GM18526 (cell line): ENCODE measurements around the gene OAS1.

ENCODE experiments used
- POLR2A ChIP-seq: IDR thresholded peaks from 3 replicates; pipeline ENCODE4 v1.6.1; 2011; ENCODE audit not compliant: insufficient read length; ENCODE audit errors: extremely low read depth

OAS1 gene

DNA sequence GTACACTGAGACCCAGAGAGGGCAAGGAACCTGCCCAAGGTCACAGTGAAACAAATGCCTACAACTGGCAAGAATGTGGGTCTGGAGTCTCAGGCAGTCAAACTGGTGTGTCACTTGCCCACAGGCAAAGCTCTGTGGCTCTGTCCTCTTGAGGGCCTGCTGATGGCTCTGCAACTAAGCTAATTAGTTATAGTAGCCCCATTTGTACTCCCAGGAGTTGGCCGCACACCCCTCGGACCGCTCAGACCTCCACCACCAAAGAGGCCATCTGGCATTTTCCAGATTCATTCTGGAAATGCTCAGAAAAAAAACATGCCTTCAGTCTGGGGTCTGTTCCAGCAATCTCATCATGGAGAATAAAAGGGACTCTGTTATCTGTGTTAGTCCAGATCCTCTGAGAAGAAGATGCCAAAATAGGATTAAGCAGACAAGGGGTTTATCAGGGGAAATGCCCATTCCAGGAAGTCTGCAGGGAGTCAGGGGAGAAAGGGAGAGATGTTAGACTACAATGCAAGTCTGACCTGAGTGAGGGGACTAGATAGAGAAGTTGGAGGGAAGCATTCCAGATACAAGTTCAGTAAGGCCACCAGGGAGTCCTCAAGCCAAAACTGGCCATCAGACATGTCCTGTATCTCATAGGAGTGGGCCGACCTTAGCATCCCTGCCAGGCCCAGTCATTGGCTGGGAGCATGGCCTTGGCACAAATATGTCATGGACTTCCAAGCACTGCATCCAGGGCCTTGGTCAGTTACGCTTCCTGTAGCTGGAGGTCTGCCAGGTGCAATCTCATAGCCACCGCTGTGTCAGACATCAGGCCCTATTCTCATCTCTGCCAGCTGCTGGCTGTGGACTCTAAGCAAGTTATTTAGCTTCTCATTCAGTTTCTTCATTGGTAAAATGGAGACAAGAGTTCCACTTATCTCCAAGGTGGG lies 15.4 kb upstream of the OAS1 start:
- TF ChIP-seq POLR2A: no peak

DNA sequence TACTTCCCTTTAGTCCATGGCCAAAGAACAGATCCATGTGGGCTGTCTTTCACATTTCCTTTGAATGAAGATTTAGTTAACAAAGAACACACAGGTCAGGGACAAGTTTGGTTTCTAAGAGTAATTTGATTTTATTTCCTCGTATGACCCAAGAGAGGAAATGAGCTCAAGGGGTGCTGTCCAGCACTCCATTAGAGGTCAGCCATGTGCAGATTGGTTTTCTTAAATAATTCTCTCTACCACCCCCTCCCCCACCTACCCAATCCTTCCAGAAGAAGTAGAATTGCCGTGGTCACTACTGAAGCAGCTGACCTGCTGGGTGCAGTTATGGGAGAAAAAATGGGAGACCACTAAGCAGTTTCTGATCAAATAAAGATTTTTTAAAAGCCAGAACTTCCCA lies 13.9 kb upstream of the OAS1 start:
- no peak for TF ChIP-seq POLR2A

DNA sequence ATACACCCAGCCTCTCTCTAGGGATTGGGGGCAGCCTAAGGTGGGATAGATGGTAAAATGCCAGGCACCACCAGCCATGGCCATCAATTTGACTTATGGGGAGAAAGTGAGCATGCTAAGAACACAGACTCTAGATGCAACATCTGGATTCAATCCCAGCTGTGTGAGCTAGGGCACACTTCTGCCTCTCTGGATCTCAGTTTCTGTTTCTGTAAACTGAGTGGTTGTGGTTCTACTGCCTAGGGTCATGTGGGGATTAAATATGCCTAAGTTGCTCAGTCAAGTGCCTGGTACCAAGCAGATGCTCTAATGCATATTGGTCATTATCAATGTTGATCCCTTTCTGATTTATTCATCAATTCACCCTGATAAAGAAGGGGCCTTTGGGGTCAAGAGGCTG lies 12.6 kb upstream of the OAS1 start:
- TF ChIP-seq POLR2A: no peak

DNA sequence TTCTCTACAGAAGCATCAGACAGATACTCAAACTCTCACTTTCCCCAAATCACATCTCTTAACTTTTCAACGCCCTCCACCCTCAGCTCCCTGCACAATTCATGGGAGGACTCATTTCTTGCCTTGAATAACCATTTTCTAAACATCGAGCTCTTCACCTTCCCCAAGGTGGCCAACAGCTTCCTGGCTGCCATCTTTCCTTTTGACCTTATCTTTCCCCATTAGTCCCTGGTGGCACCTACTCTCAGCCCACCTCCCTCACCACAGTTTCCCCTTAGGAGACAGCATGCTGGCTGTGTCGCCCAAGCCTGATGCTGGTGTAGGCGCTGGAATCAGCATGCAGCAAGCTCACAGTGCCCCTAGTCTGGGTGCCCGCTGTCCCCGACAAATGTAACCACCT lies 8.4 kb upstream of the OAS1 start:
- TF ChIP-seq POLR2A: no peak

DNA sequence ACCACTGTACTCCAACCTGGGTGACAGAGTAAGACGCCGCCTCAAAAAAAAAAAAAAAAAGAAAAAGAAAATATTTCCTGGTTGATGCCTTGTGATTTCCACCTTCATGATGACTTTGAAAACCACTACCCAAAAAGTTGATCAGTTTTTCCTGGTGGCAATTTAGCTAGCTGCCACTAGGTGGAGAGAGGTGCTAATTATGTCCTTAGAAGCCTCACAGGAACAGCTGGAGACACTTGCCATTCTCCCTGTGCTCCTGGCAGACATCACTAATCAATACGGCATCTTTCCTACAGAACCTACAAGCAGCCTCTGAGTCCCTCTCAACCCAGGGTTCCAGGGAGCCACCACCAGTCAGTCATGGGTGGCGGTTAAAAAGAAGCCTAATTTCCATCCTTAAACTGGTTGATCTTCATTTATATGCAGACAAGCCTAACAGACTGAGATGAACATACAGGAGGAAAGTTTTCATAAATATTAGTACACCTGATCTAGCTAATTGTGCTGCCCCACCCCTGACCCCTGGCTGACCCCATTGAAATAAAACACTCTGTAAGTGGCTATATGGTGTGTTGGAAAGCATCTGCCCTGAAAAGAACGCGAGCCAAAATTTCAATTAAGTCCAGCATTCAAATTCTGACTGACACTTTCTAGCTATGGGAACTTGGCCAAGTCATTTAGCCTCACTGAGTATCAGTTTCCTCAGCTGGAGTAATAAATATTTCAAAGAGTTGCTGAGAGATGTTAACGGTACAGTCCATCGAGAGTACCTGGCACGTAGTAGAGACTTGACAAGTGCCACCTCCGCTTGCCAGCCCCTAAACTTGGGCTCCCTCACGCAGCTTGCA lies 6.2 kb upstream of the OAS1 start:
- TF ChIP-seq POLR2A: no peak

DNA sequence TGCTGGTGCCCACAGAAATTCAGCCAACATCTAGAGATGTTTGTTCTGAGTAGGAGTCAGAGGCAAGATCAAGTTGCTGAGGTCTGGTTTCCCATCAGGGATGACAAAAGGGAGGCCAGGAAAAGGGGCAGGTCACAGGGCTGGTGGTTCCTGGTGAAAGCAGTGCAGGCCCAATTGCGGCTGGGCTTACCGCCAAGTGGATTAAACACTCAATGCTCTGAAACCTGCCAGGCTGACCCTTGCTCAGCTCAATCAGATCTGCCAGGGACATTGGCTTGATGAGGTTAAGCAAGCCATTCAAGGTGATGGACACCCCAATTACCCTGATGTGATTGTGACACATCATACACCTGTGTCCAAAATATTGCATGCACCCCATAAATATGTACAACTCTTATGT lies 5.5 kb upstream of the OAS1 start:
- TF ChIP-seq POLR2A: no peak

DNA sequence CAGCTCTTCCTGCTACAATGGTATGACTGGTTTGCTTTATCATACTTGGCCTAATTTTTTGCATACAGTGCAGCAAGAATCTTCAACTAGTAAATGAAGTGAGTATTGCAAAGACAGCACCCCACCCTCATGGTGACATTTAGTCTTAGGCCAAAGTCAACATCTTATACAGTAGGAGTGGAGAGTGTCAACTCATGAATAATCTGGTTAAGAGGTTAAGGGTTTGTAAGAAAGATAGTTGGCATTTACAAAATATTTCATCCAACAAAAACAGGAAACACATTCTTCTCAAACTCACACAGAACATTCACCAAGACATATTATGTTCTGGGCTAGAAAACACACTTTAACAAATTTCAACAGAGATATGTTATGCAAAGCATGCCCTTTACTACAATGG lies 2.2 kb upstream of the OAS1 start:
- no peak for TF ChIP-seq POLR2A

DNA sequence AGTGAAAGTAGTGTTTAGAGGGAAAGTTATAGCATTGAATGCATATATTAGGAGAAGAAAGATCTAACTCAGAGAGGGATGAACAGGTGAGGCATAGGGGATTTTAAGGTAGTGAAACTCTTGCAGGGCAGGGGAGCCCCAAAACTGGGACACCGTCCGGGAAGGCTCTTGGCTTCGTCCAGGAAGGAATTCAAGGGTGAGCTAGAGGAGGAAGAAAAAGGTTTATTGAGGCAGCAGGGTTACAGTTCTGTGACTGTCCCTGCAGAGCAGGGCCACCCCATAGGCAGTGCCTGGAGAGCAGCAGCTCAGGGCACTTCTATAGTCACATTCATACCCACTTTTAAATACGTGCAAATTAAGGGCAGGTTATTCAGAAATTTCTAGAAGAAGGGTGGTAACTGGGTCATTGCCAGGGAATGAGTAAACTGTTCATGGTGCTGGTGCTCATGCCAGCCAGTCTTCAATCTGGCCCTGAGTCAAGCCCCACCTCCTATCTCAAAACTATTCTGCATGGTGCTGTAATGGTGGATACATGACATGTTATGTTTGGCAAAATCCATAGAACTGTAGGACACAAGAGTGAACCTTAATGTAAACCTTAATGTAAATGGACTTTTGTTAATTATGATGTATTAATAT lies 1.2 kb upstream of the OAS1 start:
- no peak for TF ChIP-seq POLR2A

DNA sequence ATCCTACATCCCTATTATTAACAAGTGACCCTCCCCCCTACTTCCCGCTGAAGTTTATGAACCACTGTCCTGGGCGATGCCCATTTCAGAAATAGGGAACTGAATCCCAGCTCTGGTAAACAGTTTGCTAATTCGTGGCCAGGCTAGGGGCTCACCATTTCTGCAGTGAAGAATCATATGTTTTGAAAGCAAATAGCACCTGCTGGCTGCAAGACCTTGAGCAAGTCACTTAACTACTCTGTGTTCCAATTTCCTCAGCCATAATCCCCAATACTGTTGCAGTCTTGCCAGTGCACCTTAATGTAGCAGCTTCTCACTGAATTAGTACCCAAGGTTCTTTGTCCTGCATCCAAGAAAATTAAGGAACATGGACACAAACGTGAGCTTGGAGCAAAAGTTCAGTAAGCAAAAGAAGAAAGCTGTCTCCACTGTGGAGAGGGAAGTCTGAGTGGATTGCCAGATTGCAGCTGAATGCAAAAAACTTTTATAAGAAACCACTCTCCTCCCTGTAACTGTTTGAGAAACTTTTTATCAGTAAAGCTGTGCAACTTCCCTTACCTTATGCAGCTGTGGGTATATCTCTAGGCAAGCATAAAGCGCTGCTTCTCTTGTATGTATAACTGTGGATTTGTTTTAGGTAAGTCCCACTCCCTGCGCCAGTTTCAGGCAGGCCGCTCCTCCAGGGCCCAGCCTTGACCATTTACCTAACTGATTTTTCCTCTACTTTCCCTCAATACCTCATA lies 824 bp downstream of the OAS1 start:
- TF ChIP-seq POLR2A: no peak

DNA sequence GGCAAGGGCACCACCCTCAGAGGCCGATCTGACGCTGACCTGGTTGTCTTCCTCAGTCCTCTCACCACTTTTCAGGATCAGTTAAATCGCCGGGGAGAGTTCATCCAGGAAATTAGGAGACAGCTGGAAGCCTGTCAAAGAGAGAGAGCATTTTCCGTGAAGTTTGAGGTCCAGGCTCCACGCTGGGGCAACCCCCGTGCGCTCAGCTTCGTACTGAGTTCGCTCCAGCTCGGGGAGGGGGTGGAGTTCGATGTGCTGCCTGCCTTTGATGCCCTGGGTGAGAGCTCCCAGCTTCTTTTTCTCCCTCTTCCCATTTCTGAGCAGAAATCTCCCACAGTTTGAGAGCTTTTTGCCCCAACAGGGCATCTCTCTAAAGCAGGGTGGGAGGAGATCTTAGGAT lies 1.8 kb downstream of the OAS1 start:
- no peak for TF ChIP-seq POLR2A

DNA sequence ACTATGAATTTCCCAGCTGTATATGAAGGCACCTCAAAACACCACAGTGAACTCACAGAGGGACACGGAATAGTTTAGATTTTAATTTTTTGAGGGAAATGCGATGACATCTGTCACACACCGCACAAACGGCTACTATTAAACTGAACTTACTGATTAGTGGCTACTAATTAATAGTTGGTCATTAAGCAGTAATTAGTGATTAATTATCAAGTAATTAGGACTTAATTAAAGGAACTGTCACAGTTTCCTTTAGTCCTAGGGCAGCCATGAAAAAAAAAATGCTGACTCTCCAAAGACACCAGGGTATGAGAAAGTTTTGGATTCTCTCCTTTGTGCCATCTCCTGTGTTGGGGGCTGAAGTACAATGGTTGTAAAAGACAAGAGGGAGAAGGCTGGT lies 2.9 kb downstream of the OAS1 start:
- no peak for TF ChIP-seq POLR2A

DNA sequence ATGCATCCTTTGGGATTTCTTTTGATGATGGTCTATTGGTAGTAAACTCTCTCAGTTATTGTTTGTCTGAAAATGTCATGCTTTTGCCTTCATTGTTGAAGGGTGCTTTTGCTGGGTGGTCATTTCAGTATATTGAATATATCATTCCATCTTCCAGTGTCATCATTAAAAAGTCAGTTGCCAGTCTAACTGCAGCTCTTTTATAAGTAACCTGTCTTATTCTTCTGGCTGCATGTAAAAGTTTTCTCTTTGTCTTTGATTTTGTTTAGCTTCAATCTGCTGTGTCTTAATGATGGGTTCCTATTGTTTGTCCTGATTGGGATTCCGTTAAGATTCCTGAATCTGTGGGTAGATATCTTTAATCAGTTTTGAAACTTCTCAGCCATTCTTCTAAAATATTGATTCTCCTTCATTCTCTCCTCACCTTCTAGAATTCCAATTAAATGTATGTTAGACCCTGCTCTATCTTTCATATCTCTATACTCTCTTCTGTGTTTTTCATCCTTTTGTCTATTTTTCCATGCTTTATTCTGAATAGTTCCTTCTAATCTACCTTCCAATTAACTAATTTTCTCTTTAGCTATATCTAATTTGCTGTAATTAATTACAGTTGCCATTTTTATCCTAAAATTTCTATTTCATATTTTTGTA lies 6.4 kb downstream of the OAS1 start:
- TF ChIP-seq POLR2A: no peak

DNA sequence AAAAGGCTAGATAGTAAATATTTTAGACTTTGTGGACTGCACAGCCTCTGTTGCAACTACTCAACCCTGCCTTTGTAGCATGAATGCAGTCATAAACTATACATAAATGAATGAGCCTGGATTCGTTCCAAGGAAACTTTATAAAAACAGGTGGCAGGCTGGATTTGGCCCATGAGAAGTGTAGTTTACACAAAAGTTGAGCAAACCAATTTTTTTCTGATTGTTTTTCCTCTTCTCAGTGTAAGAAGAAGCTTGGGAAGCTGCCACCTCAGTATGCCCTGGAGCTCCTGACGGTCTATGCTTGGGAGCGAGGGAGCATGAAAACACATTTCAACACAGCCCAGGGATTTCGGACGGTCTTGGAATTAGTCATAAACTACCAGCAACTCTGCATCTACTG lies 9.5 kb downstream of the OAS1 start:
- TF ChIP-seq POLR2A: no peak

DNA sequence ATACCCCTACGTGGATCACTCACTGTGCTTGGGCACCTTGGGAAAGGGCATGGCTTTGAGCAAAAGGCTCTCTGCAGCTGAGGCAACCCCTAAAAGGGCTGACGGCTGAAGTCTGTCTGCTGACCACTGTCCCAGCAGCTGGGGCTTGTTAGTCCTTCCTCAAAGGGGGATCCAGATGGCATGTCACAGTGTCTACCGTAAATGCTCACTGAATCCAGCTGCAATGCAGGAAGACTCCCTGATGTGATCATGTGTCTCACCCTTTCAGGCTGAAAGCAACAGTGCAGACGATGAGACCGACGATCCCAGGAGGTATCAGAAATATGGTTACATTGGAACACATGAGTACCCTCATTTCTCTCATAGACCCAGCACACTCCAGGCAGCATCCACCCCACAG lies 12.4 kb downstream of the OAS1 start:
- TF ChIP-seq POLR2A: no peak

DNA sequence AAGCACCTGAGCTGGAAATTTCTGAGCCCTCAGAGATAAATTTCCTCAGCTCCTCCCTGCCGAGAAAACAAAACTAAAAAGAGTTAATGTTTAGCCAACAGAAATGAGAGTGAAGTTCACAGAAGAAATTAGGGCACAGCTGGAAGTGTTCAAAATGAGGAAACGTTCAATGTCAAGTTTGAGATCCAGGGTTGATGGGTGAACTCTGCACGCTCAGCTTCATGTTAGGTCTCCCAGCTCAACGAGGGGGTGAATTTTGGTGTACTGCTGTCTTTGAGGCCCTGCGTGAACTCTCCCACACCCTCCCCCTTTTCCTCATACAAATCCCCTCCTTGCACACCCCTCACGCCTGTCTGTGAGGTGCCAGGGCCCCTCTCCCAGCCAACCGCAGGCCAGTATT lies 18.2 kb downstream of the OAS1 start:
- TF ChIP-seq POLR2A: no peak
